G401 (cell line): ENCODE results near the gene LMX1B. TPM values are rescaled to one million over a fixed set of nuclear protein-coding genes. Genes with fewer than 3 reads are reported as not detected.

ENCODE experiments used
- total RNA-seq: library from RNA; depleted of rRNA; stranded (reverse); fragments of >200 nt; shearing (Covaris generic); gene quantifications from 2 replicates; pipeline ENCODE4 v1.2.3, GENCODE V29; 2014; rRNA removed

The LMX1B gene
- total RNA-seq, 1 experiment from 2014 or later = 89.1 TPM

Other genes starting within 250 kb of the LMX1B start
- 3.5 and 4.3 TPM in 2 replicates for gene ZBTB43, start 191.1 kb downstream of the LMX1B start, total RNA-seq
- gene ZBTB34, start 246.7 kb downstream of the LMX1B start, total RNA-seq = 7.8 and 12.0 TPM in 2 replicates